Large intestine (tissue), 3 donors: Measurements from ENCODE around the gene PAEP. TPM values are rescaled to one million over a fixed set of nuclear protein-coding genes. Genes with fewer than 3 reads are reported as not detected.

ENCODE experiments used
- DNase-seq, 2 donors: peaks; one replicate each; pipeline versions ENCODE4 v3.0.0 to v3.0.0-alpha.2; 2013
- H3K27ac ChIP-seq: one replicate; pipeline ENCODE4 v1.5.1; 2013; ENCODE audit warnings: low read length
- H3K27me3 ChIP-seq: 2 replicates; pipeline ENCODE4 v1.6.1; 2013; ENCODE audit warnings: low read length; ENCODE audit not compliant: control insufficient read depth, insufficient read depth
- H3K36me3 ChIP-seq: 2 replicates; pipeline ENCODE4 v1.6.1; 2013; ENCODE audit warnings: low read length; ENCODE audit not compliant: control insufficient read depth, insufficient read depth
- H3K4me1 ChIP-seq: one replicate; pipeline ENCODE4 v1.6.1; 2013; ENCODE audit warnings: low read length; ENCODE audit not compliant: control insufficient read depth, insufficient read depth
- H3K4me3 ChIP-seq: one replicate; pipeline ENCODE4 v1.5.1; 2013; ENCODE audit warnings: low read length
- H3K9me3 ChIP-seq: one replicate; pipeline ENCODE4 v1.6.1; 2013; ENCODE audit warnings: mild to moderate bottlenecking, low read depth, low read length, moderate library complexity; ENCODE audit not compliant: control insufficient read depth
- WGBS: methylation state at CpG from one replicate; pipeline ENCODE4 v1.1.5; 2013; ENCODE audit warnings: low lambda C conversion rate; ENCODE audit not compliant: insufficient coverage; 5-methylcytosine and 5-hydroxymethylcytosine counted together
- polyA plus RNA-seq: library from polyadenylated mRNA; unstranded; fragments of 120-200 nt; gene quantifications from one replicate; pipeline ENCODE4 v1.2.1, GENCODE V29; 2013

Gene PAEP
- polyA plus RNA-seq, 1 donor: 0.09 TPM

DNA sequence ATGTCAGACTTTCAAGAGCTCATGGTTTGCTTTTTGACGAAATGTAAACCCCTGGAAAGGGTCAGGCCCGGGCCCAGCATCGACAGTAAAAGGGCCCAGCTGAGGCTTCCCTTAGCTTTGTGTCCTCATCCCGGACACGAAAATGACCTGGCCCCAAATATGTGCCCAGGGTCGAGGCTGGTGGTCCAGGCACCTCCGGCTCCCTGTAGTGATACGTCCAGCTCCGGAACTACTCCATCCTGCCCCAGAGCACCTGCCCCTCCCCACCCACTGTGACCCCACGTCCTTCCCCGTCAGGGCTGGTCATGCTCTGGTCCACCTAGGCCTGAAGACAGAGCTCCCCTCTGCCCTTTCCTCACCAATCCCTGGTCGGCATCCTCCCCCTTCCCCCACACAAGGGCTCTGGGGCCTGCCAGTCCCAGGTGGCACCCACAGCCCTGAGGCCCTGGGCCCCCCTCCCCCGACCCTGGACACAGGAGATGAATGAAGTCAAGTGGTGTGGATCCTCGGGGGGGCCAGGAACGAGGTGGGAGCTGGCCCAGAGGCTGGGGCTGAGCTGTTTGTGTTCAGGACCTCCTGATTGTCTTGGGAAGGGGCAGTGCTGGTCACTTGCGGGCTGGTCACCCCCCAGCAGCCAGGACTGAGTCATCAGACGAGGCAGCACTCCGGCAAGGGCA, 9.4 kb upstream of the PAEP start:
- WGBS: no CpG with 5 or more reads among the region's 18 CpGs
- H3K4me3 ChIP-seq: no peak overlapping the region
- DNase-seq: no peak
- H3K27me3 ChIP-seq: no peaks in the 10 kb centered on the region
- no peaks in the 10 kb centered on the region for H3K36me3 ChIP-seq
- H3K27ac ChIP-seq: no peak overlapping the region
- H3K9me3 ChIP-seq: no peaks in the 10 kb centered on the region
- H3K4me1 ChIP-seq: no peaks in the 10 kb centered on the region

DNA sequence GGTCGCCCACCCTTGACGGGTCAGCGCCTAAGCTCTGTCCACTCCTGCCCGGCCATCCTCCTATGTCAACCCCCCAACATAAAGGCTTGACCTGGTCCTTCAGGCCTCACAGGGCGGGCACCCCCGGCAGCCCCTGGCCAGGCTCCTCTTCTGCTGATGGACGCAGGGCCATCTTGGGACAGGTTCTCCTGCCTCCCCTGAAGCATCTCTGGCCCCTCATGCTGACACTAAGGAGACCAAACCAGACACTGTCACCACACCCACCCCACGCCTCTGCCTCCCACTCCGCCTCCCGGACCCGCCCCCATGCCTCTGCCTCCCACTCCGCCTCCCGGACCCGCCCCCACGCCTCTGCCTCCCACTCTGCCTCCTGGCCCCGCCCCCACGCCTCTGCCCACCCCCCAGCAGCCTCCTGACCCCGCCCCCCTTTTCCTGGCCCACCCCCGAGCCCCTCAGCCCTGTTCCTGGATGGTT, 8.8 kb upstream of the PAEP start:
- H3K4me3 ChIP-seq: no peak overlapping the region
- no peaks in the 10 kb centered on the region for H3K4me1 ChIP-seq
- H3K27me3 ChIP-seq: no peaks in the 10 kb centered on the region
- H3K9me3 ChIP-seq: no peaks in the 10 kb centered on the region
- DNase-seq: no peak
- H3K36me3 ChIP-seq: no peaks in the 10 kb centered on the region
- no CpG with 5 or more reads among the region's 19 CpGs for WGBS
- H3K27ac ChIP-seq: no peak overlapping the region

DNA sequence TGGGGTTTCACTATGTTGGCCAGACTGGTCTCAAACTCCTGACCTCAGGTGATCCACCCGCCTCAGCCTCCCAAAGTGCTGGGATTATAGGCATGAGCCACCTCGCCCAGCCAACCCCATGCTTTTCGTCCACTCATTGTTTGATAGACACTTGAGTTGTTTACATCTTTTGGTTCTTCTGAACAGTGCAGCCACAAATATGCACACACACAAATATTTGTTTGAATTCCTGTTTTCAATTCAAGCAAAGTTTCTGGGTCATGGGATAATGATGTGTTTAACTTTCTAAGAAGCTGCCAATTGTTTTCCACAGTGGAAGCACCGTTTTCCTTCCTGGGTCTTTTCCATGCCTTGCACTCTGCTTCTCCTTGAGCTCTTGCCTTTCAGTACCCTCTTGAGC, 6.8 kb upstream of the PAEP start:
- no peak overlapping the region for H3K4me3 ChIP-seq
- 65% methylated on average over 2 of the region's 4 CpGs for WGBS
- no peak overlapping the region for H3K27ac ChIP-seq
- no peaks in the 10 kb centered on the region for H3K27me3 ChIP-seq
- no peaks in the 10 kb centered on the region for H3K4me1 ChIP-seq
- DNase-seq: no peak
- H3K36me3 ChIP-seq: no peaks in the 10 kb centered on the region
- H3K9me3 ChIP-seq: no peaks in the 10 kb centered on the region

DNA sequence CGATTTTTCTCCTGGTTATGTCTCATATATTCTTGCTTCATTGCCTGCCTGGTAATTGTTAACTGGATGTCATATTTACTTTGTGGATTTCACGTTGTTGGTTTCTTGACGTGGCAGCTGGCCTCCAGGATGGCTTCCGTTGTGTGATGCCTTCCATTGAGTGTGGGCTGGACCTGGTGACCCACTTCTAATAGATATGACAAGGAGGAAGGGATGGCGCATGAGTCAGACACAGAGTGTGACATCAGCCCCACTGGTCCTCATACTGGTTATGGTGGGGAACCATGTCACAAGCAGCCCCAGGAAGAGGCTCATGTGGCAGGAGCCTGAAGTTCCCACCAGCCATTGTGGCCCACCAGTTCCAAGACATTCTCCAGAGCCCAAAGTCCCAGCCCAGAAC, 6.4 kb upstream of the PAEP start:
- 35% methylated on average over 2 of the region's 5 CpGs for WGBS
- Histone ChIP-seq H3K9me3 (no peaks in the 10 kb centered on the region), H3K27ac (no peak overlapping the region), H3K4me3 (no peak overlapping the region), H3K27me3 (no peaks in the 10 kb centered on the region), H3K36me3 (no peaks in the 10 kb centered on the region), H3K4me1 (no peaks in the 10 kb centered on the region)
- DNase-seq: no peak

DNA sequence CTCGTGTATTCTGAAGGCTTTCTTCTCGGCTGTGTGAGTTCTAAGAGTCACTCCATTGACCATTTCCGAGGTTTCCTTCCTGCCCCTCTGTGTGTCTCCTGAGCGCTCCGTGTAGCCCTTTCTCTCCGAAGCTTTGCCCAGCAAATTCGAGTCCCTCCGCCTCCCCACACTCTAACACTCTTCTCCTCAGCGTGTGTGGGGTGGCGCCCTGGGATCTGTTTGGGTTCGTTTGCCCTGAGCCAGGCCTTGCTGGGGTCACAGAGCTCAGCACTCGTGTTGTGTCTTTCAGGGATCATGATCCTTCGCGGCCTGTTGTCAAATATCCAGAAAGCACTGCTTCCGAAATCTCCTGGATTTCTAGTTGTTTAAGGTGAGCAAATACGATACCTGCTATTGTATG, 5.6 kb upstream of the PAEP start:
- DNase-seq: no peak
- WGBS: no CpG with 5 or more reads among the region's 16 CpGs
- H3K9me3 ChIP-seq: no peaks in the 10 kb centered on the region
- H3K27me3 ChIP-seq: no peaks in the 10 kb centered on the region
- no peak overlapping the region for H3K4me3 ChIP-seq
- H3K27ac ChIP-seq: no peak overlapping the region
- no peaks in the 10 kb centered on the region for H3K4me1 ChIP-seq
- H3K36me3 ChIP-seq: no peaks in the 10 kb centered on the region

DNA sequence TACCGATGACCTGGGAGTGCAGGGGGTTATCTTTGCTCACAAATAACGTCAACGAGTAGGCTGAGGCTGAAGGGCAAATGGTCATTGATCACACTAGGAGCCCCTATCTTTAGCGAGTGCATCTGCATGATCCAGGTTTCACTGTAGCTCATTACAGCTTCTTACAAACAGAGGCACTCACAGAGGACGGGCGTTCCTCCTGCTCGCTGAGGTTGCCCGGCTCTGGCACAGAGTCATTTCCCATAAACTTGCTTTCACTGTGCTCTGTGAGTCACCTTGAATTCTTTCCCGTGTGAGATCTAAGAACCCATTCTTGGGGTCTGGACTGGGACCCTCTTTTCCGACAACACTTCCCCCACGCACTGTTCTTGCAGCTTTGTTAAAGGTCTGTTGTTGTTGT, 1.9 kb upstream of the PAEP start:
- H3K36me3 ChIP-seq: no peaks in the 10 kb centered on the region
- no peaks in the 10 kb centered on the region for H3K4me1 ChIP-seq
- no peak overlapping the region for H3K27ac ChIP-seq
- H3K27me3 ChIP-seq: no peaks in the 10 kb centered on the region
- 100% methylated on average over 1 of the region's 11 CpGs for WGBS
- H3K9me3 ChIP-seq: peaks cover 9% of the 10 kb centered on the region
- H3K4me3 ChIP-seq: no peak overlapping the region
- DNase-seq: no peak

DNA sequence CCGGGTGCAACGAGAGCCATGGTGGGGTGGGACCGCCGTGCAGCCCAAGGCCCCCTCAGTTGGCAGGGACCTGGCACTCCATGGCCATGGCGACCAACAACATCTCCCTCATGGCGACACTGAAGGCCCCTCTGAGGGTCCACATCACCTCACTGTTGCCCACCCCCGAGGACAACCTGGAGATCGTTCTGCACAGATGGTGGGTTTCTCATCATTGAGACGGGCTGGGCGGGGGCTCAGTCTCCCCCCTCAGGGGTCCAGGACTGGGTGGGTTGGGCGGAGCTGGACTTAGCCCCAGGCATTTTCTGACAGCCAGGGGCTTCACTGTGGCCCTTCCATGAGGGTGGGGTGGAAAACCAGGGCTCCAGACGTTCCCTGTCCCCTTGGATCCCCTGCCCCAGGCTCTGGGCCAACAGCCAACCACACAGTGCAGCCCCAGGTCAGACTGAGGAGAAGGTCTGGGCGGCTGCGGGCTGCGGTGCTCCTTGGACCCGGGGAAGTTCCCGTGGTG, 734 bp downstream of the PAEP start:
- no peak overlapping the region for H3K4me3 ChIP-seq
- no peak overlapping the region for H3K27ac ChIP-seq
- H3K4me1 ChIP-seq: no peaks in the 10 kb centered on the region
- WGBS: no CpG with 5 or more reads among the region's 17 CpGs
- peaks cover 9% of the 10 kb centered on the region for H3K9me3 ChIP-seq
- no peaks in the 10 kb centered on the region for H3K27me3 ChIP-seq
- H3K36me3 ChIP-seq: no peaks in the 10 kb centered on the region
- no peak for DNase-seq

DNA sequence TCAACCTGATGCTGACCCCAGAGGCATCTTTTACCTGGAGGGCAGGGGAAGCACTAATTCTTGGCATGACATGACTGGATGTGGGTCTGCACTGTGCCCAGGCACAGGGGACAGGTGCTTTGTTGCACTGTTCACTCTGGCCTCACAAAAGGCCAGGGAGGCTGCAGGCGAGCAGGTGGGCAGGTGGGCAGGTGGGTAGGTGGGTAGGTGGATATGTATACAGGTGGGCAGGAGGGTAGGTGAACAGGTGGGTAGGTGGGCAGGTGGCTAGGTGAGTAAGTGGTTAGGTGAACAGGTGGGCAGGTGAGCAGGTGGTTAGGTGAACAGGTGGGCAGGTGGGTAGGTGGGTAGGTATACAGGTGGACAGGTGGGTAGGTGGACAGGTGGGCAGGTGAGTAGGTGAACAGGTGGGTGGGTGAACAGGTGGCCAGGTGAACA, 1.5 kb downstream of the PAEP start:
- Histone ChIP-seq H3K27ac (no peak overlapping the region), H3K36me3 (no peaks in the 10 kb centered on the region), H3K9me3 (peaks cover 9% of the 10 kb centered on the region), H3K4me1 (no peaks in the 10 kb centered on the region), H3K27me3 (no peaks in the 10 kb centered on the region), H3K4me3 (no peak overlapping the region)
- no CpG with 5 or more reads among the region's 1 CpG for WGBS
- DNase-seq: no peak

DNA sequence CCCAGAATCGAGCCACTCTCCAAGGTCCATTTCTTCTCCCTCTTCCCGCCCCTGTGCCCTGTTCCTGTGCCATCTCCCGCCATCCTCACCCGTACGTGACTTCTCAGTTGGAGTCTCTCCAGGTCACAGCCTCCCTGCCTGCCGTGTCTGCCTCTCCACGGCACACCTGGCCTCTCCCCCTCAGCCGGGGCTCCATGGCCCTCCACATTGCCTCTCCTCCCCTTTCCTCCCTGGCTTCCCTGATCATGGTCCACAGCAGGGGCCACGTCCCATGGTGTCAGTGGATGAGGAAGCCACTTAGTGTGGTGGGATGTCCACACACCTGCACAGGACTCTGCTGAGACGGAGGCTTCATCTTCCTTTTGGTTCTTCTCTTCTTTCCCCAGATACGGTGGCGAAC, 2.3 kb downstream of the PAEP start:
- H3K27me3 ChIP-seq: no peaks in the 10 kb centered on the region
- 80% methylated on average over 1 of the region's 12 CpGs for WGBS
- H3K36me3 ChIP-seq: no peaks in the 10 kb centered on the region
- H3K4me3 ChIP-seq: no peak overlapping the region
- no peak for DNase-seq
- H3K27ac ChIP-seq: no peak overlapping the region
- H3K4me1 ChIP-seq: no peaks in the 10 kb centered on the region
- peaks cover 9% of the 10 kb centered on the region for H3K9me3 ChIP-seq

DNA sequence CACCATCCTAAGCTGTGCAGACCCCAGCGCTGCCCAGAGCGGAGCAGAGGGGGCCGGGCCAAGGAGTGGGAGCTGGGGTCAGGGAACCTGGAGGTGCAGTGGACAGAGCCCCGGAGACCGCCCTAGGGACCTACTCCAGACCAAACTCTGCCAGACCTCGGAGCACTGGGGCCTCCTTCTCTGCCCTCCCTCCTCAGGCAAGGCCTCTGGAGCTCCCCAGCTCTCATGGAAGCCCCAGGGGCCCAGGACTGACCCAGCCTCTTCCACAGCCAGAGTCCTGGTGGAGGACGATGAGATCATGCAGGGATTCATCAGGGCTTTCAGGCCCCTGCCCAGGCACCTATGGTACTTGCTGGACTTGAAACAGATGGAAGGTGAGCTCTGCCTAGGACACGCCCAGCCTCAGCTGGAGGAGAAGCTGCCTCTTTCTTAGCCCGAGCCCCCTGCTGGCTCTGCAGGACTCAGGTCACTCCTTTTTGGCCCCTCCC, 3.6 kb downstream of the PAEP start:
- no peaks in the 10 kb centered on the region for H3K36me3 ChIP-seq
- DNase-seq: no peak
- H3K27ac ChIP-seq: no peak overlapping the region
- H3K27me3 ChIP-seq: no peaks in the 10 kb centered on the region
- H3K4me3 ChIP-seq: no peak overlapping the region
- H3K9me3 ChIP-seq: peaks cover 9% of the 10 kb centered on the region
- no peaks in the 10 kb centered on the region for H3K4me1 ChIP-seq
- no CpG with 5 or more reads among the region's 9 CpGs for WGBS

DNA sequence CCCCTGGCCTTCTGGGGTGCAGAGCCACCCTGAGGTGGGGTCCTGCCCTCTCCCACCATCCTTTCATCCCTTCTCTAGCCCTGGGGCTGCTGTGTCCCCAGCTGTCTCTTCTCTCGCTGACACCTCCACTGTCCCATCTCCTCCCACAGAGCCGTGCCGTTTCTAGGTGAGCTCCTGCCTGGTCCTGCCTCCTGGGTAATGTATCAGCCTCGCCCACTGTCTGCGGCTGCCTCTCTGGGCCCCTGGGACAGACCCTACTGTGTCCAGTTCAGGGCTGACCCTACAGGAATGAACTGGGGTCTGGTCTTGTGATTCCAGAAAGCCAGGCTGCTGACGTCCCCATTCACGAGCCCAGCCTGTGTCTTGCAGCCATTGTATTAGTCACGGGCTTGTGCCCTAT, 4.1 kb downstream of the PAEP start:
- DNase-seq: no peak
- WGBS: no CpG with 5 or more reads among the region's 8 CpGs
- H3K27me3 ChIP-seq: no peaks in the 10 kb centered on the region

More for the DNA sequence above, 4.1 kb downstream of the PAEP start:
- Histone ChIP-seq H3K9me3 (peaks cover 9% of the 10 kb centered on the region), H3K27ac (no peak overlapping the region), H3K4me1 (no peaks in the 10 kb centered on the region), H3K36me3 (no peaks in the 10 kb centered on the region), H3K4me3 (no peak overlapping the region)
